ENCODE measurements around the gene TAMM41. TPM values are rescaled to one million over a fixed set of nuclear protein-coding genes. Genes with fewer than 3 reads are reported as not detected.
A peak's percentile ranks its signal among the peaks of the same experiment; 100 is the strongest.

The TAMM41 gene
- total RNA-seq, 1 donor from 2014 or later: 30.9 TPM

- H3K27ac Mint-ChIP-seq: no peak overlapping the region
- no peaks in the 10 kb centered on the region for H3K36me3 Mint-ChIP-seq
- H3K9me3 Mint-ChIP-seq: no peaks in the 10 kb centered on the region
- no peak overlapping the region for H3K4me3 Mint-ChIP-seq
- H3K4me1 Mint-ChIP-seq: peaks cover 19% of the 10 kb centered on the region
- DNase-seq (ENCODE audit: low spot score in 2 of 2, unreplicated experiment in 2 of 2): no peak
- TF ChIP-seq CTCF (IDR thresholded peaks at IDR 0.05; ENCODE audit: unreplicated experiment): no peak
- peaks cover 43% of the 10 kb centered on the region for H3K27me3 Mint-ChIP-seq (ENCODE audit: low read depth)
These were observed 3.3 kb upstream of the TAMM41 start for GRCh38 chr3:11850003-11850402.

- H3K27me3 Mint-ChIP-seq (ENCODE audit: low read depth): peaks cover 30% of the 10 kb centered on the region
- no peak overlapping the region for H3K27ac Mint-ChIP-seq
- H3K4me1 Mint-ChIP-seq: peaks cover 25% of the 10 kb centered on the region
- DNase-seq (ENCODE audit: low spot score in 2 of 2, unreplicated experiment in 2 of 2): no peak
- peaks cover 6% of the 10 kb centered on the region for H3K36me3 Mint-ChIP-seq
- TF ChIP-seq CTCF (IDR thresholded peaks at IDR 0.05; ENCODE audit: unreplicated experiment): no peak
- H3K4me3 Mint-ChIP-seq: peak overlapping the region; percentile 98
- no peaks in the 10 kb centered on the region for H3K9me3 Mint-ChIP-seq
These were observed 922 bp upstream of the TAMM41 start for GRCh38 chr3:11847607-11848006.

GRCh38 chr3:11845651-11846050, 1.0 kb downstream of the TAMM41 start:
- no peak for TF ChIP-seq CTCF (IDR thresholded peaks at IDR 0.05; ENCODE audit: unreplicated experiment)
- no peak for DNase-seq (ENCODE audit: low spot score in 2 of 2, unreplicated experiment in 2 of 2)
- Mint-ChIP-seq H3K4me1 (peaks cover 25% of the 10 kb centered on the region), H3K27ac (peak overlapping the region; percentile 95), H3K9me3 (peaks cover under 1% of the 10 kb centered on the region), H3K27me3 (ENCODE audit: low read depth) (peaks cover 15% of the 10 kb centered on the region), H3K36me3 (peaks cover 15% of the 10 kb centered on the region), H3K4me3 (peak overlapping the region; percentile 98)

- H3K27ac Mint-ChIP-seq: peak overlapping the region; percentile 22
- TF ChIP-seq CTCF (IDR thresholded peaks at IDR 0.05; ENCODE audit: unreplicated experiment): no peak
- H3K36me3 Mint-ChIP-seq: peaks cover 21% of the 10 kb centered on the region
- H3K4me1 Mint-ChIP-seq: peaks cover 25% of the 10 kb centered on the region
- peak overlapping the region; percentile 98 for H3K4me3 Mint-ChIP-seq
- H3K27me3 Mint-ChIP-seq (ENCODE audit: low read depth): peaks cover 12% of the 10 kb centered on the region
- H3K9me3 Mint-ChIP-seq: peaks cover 5% of the 10 kb centered on the region
- DNase-seq (ENCODE audit: low spot score in 2 of 2, unreplicated experiment in 2 of 2): no peak
These were observed 1.8 kb downstream of the TAMM41 start for GRCh38 chr3:11844891-11845290.

- H3K4me1 Mint-ChIP-seq: no peaks in the 10 kb centered on the region
- H3K36me3 Mint-ChIP-seq: peaks cover 30% of the 10 kb centered on the region
- no peak for DNase-seq (ENCODE audit: low spot score in 2 of 2, unreplicated experiment in 2 of 2)
- no peaks in the 10 kb centered on the region for H3K27me3 Mint-ChIP-seq (ENCODE audit: low read depth)
- no peak overlapping the region for H3K4me3 Mint-ChIP-seq
- peak; percentile 53 for TF ChIP-seq CTCF (IDR thresholded peaks at IDR 0.05; ENCODE audit: unreplicated experiment)
- peaks cover 3% of the 10 kb centered on the region for H3K9me3 Mint-ChIP-seq
- H3K27ac Mint-ChIP-seq: no peak overlapping the region
These were observed 11.6 kb downstream of the TAMM41 start for GRCh38 chr3:11835028-11835639.

All from mesothelial cell of epicardium (in vitro differentiated cells).